Activated CD8-positive, alpha-beta memory T cell treated with anti-CD3 and anti-CD28 coated beads, Interleukin-2, amount 50 U/mL, for 48 hours (primary cell): ENCODE measurements around the gene GKN1.
A peak's percentile ranks its signal among the peaks of the same experiment; 100 is the strongest.
"Not testable (repeated sequence)": the region's sequence is repeated elsewhere in the genome, so short reads cannot be mapped to it uniquely, and the experiment has no call there.

Experiments used
- DNase-seq: peaks from one replicate; pipeline ENCODE4 v3.0.0-alpha.2; 2020

GKN1 gene

GRCh38 chr2:68974251-68974650 lies at the start of gene GKN1:
TSS of gene GKN1 (plus strand) at chr2:68974636. CDS start at chr2:68974678, 42 bp downstream.
- DNase-seq: no peak

GRCh38 chr2:68925295-68925896 lies 49.0 kb upstream of the GKN1 start:
- DNase-seq: no peak

GRCh38 chr2:68926796-68927195 lies 47.6 kb upstream of the GKN1 start:
- no peak for DNase-seq

GRCh38 chr2:68931149-68931711 lies 43.2 kb upstream of the GKN1 start:
- DNase-seq: no peak

GRCh38 chr2:68931799-68932198 lies 42.6 kb upstream of the GKN1 start:
- DNase-seq: no peak

DNA sequence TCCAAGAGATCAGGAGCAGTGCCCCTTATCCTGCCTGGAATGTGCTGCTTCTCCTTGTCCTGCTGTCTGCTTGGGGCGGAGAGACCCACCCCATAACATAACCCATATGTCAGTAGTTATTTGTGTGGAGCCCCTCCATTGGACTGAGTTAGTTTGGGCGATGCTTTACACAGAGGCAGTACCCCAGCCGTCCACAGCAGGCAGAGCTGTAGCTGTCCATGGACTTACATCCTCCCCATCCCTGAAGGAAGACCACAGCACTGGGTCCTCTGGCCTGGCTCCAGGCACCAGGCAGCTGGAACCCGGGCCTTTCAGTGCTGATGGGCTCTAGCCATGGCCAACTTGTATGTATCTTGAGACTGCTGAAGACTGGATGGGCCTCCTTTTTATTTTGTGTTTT lies 42.0 kb upstream of the GKN1 start:
- no peak for DNase-seq

- no peak for DNase-seq
Observed at GRCh38 chr2:68934021-68934420, 40.4 kb upstream of the GKN1 start.

GRCh38 chr2:68935471-68935870 lies 39.0 kb upstream of the GKN1 start:
- no peak for DNase-seq

DNA sequence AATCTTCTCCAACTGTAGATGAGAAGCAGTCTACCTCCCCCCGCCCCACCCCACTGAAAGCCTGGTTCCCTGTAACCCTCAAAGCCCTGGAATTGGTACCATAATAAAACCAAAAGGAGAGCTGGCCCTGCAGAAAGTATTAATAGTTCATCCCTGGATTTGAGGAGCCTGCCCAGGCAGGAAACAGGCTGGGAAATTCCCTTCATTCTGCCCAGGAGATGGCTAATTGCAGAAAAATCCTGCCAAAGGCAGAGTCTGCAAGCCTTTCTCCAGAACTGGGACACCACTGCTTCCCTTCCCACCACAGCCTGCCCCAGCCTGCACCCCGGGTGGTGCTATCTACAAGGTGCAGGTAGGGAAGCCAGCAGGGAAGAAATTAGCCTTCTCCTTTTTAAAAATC lies 38.0 kb upstream of the GKN1 start:
- no peak for DNase-seq

DNA sequence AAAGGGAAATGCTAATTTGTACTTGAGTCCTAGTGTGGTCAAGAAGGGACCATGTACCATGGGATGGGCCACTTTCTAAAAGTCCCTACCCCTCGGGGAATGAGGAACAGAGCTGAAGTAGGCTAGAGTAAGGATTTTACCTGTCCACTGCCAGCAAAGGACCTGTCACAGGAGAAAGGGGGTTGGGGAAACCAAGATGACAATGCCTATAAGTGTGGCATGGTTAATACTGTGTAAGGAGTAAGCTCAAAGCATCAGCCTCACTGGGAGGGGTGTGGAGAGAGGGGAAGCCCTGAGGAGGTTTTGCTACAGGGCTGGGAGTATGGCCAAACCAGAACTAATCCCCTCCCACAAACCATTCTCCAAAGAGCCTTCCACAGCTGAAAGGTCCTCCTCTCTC lies 37.5 kb upstream of the GKN1 start:
- no peak for DNase-seq

GRCh38 chr2:68937346-68938055 lies 36.9 kb upstream of the GKN1 start:
- no peak for DNase-seq

DNA sequence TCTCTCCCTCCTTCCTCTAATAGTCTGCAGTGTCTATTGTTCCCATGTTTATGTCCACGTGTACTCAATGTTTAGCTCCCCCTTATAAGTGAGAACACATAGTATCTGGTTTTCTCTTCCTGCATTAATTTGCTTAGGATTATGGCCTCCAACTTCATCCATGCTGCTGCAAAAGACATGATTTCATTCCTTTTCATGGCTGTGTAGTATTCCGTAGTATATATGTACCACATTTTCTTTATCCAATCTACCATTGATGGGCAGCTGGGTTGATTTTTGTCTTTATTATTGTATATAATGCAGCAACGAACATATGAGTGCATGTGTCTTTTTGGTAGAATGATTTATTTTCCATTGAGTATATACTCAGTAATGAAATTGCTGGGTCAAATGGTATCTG lies 35.5 kb upstream of the GKN1 start:
- DNase-seq: no peak

GRCh38 chr2:68939962-68940361 lies 34.5 kb upstream of the GKN1 start:
- no peak for DNase-seq

DNA sequence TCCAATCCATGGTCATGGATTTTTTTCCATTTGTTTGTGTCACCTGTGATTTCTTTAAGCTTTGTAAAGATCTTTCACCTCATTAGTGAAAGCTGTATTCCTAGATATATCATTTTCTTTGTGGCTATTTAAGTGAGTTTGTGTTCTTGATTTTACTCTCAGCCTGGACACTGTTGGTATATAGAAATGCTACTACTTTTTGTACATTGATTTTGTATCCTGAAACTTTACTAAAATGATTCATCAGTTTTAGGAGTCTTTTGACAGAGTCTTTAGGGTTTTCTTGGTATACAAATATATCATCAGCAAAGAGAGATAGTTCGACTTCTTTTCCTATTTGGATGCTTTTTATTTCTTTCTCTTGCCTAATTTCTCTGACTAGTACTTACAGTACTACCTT lies 34.1 kb upstream of the GKN1 start:
- no peak for DNase-seq

GRCh38 chr2:68942827-68943226 lies 31.6 kb upstream of the GKN1 start:
- no peak for DNase-seq

DNA sequence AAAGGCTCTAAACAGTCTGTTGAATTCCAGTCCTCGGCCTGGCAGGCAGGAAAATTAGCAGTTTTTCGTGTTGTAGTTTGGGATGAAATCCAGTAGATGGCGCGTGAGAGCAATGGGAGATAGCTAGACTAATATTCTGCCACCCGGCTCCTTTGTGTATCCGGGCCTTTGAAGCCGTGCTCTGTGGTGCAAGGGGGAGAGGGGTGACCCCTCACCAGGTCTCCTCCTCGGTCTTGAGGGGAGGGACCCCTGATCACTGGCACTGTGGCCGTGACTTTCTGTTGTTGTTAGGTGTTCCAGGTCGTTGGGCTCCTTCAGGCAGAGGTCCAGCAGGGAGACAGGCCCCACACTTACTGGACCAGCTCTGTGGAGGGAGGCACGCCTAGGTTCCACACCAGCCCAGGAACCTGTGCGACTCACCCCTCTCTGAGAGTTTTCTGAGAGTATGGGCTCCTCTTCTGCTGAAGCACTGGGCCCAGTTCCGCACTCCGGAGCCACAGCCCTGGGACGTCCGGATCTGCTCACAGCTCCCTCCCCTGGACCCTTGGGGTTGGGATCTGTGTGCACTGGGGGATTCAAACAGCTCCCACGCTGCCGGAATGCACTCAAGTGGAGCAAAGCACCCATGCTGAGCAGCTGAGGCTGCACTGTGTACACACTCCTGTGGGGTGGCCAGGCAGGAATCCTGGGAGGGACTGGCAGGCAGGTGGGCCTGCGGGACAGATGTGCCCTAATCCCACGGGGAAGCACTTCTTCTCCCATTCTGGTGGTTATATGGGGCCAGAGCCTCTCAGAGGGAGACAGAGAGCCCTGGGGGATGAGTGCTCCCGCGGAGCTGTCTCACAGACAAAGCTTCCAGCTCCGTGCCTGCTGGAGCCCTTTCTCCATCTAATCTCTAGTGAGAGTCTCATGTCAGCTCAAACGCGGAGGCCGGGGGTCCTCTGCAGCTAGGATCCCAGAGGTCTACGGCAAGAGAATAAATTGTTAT lies 30.6 kb upstream of the GKN1 start:
- peak; percentile 67 for DNase-seq

DNA sequence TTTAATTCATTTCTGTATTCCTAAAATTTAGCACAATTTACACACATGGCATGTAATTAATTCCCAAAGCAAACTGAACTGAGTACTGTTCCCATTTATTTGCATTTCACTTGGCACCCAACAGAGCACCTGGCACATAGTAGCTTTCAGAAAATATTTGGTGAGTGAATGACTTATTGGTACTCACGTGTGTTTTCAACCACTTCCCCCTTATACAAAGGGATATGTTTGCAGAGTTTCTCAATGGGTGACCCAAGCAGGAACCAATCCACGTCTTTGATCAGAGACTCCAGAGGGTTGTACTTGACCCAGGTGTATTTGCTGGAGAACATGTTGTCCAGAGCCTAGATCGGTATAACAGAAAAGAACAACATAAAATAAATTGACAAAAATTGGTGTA lies 28.3 kb upstream of the GKN1 start:
- DNase-seq: no peak

- no peak for DNase-seq
Observed at GRCh38 chr2:68948710-68949109, 25.7 kb upstream of the GKN1 start.

GRCh38 chr2:68951899-68952298 lies 22.5 kb upstream of the GKN1 start:
- DNase-seq: no peak

- DNase-seq: no peak
Observed at GRCh38 chr2:68952887-68953521, 21.4 kb upstream of the GKN1 start, which contains the start of gene GKN2. TSS of gene GKN2 (minus strand) at chr2:68952893. CDS start at chr2:68952861, 32 bp downstream.

GRCh38 chr2:68955432-68955831 lies 19.0 kb upstream of the GKN1 start:
- not testable (repeated sequence) for DNase-seq

DNA sequence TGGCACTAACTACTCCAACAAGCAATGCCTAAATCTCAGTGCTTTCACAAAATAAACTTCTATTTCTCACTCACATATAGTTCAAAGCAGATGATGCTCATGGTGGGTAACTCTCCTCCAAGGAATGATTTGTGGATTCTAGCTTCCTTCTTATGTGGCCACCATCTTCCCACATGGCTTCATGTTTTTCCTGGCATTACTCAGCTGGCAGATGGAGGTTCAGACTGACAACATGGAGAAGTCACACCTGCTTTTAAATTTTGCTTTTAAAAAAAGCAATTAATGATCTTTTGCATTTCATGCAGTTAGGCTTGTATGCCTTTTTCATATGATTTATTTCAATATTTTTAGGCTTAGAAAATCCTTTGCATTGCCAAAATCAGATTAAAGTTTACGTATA lies 15.4 kb upstream of the GKN1 start:
- DNase-seq: no peak

GRCh38 chr2:68961380-68961779 lies 13.1 kb upstream of the GKN1 start:
- DNase-seq: no peak
